HG02943 (cell line): Measurements from ENCODE around the gene CSF1R.

Source experiments
- ATAC-seq: cut with Tn5 transposase; IDR thresholded peaks from one replicate; pipeline ENCODE4 v1.9.1; 2021; ENCODE audit warnings: mild to moderate bottlenecking, low read depth, moderate library complexity; ENCODE audit not compliant: unreplicated experiment

CSF1R gene

GRCh38 chr5:150121448-150122157 is 35.2 kb upstream of the CSF1R start:
- no peak for ATAC-seq

GRCh38 chr5:150120617-150121447 is 34.5 kb upstream of the CSF1R start:
- no peak for ATAC-seq

- no peak for ATAC-seq
These were observed 33.7 kb upstream of the CSF1R start for GRCh38 chr5:150120062-150120441.

GRCh38 chr5:150119421-150120061 is 33.2 kb upstream of the CSF1R start:
- ATAC-seq = no peak

- ATAC-seq = no peak
These were observed 32.3 kb upstream of the CSF1R start for GRCh38 chr5:150118561-150119229.

GRCh38 chr5:150117945-150118560 is 31.7 kb upstream of the CSF1R start:
- no peak for ATAC-seq

GRCh38 chr5:150116667-150117400 is 30.5 kb upstream of the CSF1R start:
- no peak for ATAC-seq

GRCh38 chr5:150114773-150115408 is 28.5 kb upstream of the CSF1R start:
- no peak for ATAC-seq

- ATAC-seq = no peak
These were observed 27.8 kb upstream of the CSF1R start for GRCh38 chr5:150114102-150114641.

- ATAC-seq = no peak
These were observed 26.8 kb upstream of the CSF1R start for GRCh38 chr5:150113047-150113744.

- ATAC-seq = no peak
These were observed 26.1 kb upstream of the CSF1R start for GRCh38 chr5:150112201-150113046.

GRCh38 chr5:150111122-150111521 is 24.8 kb upstream of the CSF1R start:
- ATAC-seq = no peak

- ATAC-seq = no peak
These were observed 23.6 kb upstream of the CSF1R start for GRCh38 chr5:150109921-150110320.

GRCh38 chr5:150108711-150109514 is 22.6 kb upstream of the CSF1R start:
- no peak for ATAC-seq

GRCh38 chr5:150107909-150108447 is 21.6 kb upstream of the CSF1R start:
- no peak for ATAC-seq

- ATAC-seq = no peak
These were observed 20.5 kb upstream of the CSF1R start for GRCh38 chr5:150106674-150107426.
